IPS-NIHi11 (cell line): ENCODE data around the gene RNF5.

Source experiments
- DNase-seq: peaks from one replicate; pipeline ENCODE4 v3.0.0; 2012; ENCODE audit warnings: mixed read lengths, low spot score

Gene RNF5

DNA sequence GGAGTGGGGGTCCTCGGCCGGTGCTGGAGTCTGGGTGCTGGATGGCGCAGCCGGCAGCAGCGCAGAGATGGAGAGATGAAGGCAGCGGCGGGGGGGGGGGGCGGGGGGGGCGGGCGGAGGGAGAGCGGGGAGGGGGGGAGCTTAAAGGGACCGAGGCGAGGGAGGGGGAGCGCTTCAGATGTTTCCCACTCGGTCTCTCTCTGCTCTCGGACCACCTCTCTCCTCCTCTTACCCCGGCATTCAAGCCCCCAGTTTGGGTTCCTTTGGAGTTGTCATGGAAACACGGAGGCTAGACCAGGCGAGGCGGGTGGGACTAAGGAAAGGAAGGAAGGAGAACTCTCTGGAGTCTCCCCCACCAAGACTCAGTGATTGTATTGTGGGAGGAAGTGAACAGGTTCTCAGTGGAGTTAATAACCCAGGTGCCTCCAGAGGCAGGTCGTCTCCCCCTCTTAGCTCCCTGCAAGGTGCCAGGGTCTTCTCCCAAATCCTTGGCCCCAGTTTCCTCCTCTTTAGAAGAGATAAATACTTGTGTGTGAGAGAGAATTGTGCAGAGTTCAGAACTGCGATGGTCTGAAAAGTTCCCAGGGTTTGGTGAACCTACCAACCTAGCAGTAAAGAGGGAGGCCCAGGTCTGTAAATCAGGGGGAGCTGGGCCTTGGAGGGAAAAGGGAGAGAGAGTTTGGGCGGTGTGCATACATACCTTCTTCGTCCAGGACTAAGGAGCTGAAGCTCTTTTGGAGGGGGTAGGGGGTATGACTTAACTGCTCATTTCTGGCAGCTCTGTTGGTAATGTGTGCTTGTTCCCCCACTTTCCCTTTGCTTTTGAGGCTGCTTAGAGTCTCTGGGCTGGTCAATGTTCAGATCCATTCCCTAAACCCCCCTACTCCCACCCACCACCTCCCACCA, 26.1 kb upstream of the RNF5 start, which contains the start of gene PRRT1:
Gene PRRT1 (minus strand): TSS at position 77 of the 906 bp plus-strand sequence. CDS start 112 bp downstream, outside the sequence.
- no peak for DNase-seq

- no peak for DNase-seq
Observed at GRCh38 chr6:32152769-32153563, 25.2 kb upstream of the RNF5 start.

DNA sequence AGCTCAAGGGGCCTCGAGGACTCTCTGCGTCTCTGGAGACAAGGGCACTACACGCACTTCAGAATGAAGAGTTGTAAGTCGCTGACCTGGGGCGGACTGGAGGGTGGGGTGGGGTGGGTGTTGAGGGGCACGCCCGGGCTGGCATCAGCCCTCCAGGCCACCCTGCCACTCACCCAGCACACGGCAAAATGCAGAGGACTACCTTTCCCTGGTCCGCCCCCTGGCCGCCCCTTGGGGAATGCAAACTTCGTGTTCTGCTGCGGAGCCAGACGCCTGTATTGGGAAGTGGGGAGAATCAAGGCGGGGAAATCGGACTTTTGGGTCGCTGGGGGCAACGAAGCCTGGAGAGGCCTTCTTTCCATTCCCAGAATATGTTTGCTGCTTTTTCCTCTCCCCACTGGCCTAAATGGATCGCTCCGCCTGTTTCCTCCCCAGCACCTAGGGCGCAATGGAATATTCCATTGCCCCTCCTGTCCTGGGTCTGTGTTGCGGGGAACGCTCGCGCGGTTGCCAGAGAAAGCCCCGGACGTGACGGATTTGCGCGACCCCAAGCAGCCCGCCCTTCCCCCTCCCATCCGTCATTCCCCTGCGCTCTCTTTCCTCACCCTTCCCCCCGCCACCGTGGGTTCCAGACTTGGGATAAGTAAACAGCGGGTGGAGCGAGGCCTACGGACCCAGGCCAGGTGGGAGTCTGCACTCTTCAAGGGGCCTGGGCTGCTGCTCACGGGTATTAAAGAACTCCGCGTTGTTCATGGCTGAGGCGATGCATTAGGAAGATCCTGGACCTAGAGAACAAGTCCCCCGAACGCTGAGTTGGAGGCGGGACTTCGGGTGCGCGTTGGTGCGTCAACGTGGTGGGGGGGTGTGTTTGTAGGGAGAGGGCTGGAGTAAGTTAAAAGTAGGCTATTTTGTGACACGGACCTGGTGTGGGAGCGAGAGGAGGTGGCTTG, 24.4 kb upstream of the RNF5 start, which contains the start of gene PPT2:
Gene PPT2 (plus strand): TSS at position 578 of the 950 bp plus-strand sequence. CDS start 454 bp downstream, outside the sequence.
- DNase-seq = peak; percentile 90

- peak; percentile 76 for DNase-seq
Observed at GRCh38 chr6:32154514-32155161, 23.6 kb upstream of the RNF5 start.

DNA sequence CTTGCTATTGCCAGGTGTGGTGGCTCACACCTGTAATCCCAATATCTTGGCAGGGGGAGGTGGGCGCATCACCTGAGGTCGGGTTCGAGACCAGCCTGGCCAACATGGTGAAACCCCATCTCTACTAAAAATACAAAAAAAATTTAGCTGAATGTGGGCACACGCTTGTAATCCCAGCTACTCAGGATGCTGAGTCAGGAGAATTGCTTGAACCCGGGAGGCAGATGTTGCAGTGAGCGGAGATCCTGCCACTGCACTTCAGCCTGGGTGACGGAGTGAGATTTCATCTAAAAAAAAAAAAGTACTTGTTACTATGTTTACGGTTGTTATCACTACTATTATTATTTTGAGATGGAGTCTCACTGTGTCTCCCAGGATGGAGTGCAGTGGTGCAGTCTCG, 21.3 kb upstream of the RNF5 start:
- no peak for DNase-seq

GRCh38 chr6:32158052-32158451, 20.2 kb upstream of the RNF5 start:
- DNase-seq = no peak

- no peak for DNase-seq
Observed at GRCh38 chr6:32163559-32164258, 14.5 kb upstream of the RNF5 start.

DNA sequence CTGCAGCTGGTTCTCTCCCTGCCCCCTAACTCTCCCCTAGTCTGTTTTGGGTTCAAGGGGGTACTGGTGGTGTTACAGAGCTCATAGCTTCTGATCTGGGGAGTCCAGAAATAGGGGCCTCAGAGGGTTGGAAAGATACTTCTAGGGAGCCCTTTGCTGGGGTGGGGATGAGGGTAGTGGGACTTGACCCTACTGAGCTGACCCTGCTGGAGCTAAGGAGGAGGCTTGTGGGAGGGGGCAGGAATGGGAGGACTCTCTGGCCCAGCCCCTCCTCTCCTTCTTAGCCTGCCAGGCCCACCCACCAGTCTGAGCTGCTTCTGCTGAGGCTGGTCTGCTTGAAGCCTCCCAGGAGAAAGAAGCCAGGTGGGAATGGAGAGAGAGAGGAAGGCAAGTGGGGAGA, 13.9 kb upstream of the RNF5 start, which contains the start of gene EGFL8:
Gene EGFL8 (plus strand): TSS at position 301 of the 400 bp plus-strand sequence. CDS start 1,571 bp downstream, outside the sequence.
- DNase-seq = no peak

- DNase-seq = peak; percentile 74
Observed at GRCh38 chr6:32166411-32167061, 11.7 kb upstream of the RNF5 start.

GRCh38 chr6:32167154-32167760, 10.9 kb upstream of the RNF5 start:
- DNase-seq = no peak

- DNase-seq = no peak
Observed at GRCh38 chr6:32167761-32168262, 10.4 kb upstream of the RNF5 start.

- no peak for DNase-seq
Observed at GRCh38 chr6:32168350-32168749, 9.9 kb upstream of the RNF5 start.

- no peak for DNase-seq
Observed at GRCh38 chr6:32168807-32169591, 9.2 kb upstream of the RNF5 start.

DNA sequence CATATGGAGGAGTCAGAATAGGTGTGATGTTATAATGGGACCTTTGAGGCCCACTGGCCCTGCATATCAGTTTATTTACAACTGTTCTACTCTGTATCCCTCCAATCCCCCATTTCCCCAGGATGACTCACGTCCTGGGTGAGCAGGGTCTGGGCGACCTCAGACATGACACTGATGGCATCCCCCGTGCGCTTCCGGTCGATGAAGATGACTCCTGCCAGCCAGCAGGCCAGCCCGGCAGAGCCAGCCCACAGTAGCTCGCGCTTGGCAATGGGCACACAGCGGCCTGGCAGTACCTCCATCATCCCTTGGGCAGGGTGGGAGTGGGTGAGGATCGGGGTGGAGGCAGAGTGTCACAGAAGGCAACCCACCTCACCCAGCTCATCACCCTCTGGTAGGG, 7.9 kb upstream of the RNF5 start:
- DNase-seq = no peak

DNA sequence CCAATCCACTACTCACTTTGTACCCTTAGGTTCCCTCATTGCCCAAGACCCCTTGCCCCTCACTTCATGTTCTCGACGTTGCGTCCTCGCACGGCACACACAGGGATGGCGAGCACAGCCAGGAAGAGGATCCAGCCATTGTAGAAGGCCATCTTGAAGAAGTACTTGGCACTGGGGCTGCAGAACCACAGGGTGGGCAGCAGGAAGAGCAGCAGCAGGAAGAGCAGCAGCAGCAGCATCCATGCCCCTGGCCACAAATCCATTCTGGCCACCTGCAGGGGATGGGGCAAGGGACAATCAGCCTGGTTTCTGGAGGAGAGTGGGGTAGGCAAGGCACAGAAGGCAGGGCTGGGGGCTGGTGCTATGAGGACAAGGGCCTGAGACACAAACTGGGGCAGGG, 7.0 kb upstream of the RNF5 start:
- DNase-seq = no peak

DNA sequence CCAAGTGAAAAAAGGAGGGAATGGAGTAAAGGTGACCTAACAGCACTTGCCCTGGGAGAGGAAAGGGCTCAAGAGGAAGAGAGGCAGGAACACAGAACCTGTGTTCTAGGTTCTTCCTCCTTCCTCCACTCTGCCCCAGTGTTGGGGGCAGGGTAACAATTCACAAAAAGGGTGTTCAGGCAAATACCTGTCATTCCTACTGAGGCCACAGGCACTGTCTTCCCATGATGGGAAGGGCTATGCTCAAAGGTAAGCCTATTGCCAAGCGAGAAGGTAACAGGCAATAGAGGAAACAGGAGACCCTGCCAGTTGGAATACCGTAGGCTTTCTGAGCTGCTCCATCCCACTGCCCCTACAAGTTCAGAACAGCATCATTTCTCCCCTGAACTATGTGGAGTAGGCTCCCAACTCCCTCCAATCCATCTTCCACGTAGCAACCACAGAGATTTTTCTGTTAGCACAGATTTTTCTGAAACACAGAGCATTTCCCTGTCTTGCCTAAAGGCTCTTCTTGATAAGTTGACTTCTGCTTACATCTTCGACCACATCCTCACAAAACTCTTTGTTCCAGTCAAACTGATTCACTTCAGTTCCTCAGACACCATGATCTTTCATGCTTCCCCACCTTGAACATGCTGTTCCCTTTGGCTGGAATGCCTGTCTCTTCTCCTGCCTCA, 5.0 kb upstream of the RNF5 start:
- DNase-seq = no peak

GRCh38 chr6:32174416-32174815, 3.8 kb upstream of the RNF5 start:
- no peak for DNase-seq

GRCh38 chr6:32175322-32175710, 2.9 kb upstream of the RNF5 start:
- DNase-seq = no peak
